ENCODE measurements around the gene AAK1.

Gene AAK1

DNA sequence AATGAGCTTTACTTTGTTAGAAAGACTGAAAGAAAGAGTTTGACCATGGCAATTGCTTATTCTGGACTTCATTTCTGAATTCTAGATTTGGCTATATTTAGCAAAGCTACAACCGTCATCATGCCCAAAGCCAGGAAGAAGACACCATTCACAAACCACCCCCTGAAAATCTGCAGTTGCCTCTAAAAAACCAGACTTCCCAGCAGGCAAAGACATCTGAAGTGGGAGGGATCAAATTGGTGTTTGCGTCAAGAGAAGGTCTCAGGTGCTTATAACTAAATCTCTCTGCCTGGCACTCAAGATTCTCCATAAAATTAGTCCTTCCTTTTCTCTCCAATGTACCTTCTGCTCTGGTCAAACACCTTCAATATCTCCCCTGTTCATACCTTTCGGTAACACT, 5.6 kb downstream of the AAK1 start:
- H3K4me3 ChIP-seq: no peak overlapping the region
- no peak for DNase-seq (ENCODE audit: low spot score)
- TF ChIP-seq, protein P1, sequence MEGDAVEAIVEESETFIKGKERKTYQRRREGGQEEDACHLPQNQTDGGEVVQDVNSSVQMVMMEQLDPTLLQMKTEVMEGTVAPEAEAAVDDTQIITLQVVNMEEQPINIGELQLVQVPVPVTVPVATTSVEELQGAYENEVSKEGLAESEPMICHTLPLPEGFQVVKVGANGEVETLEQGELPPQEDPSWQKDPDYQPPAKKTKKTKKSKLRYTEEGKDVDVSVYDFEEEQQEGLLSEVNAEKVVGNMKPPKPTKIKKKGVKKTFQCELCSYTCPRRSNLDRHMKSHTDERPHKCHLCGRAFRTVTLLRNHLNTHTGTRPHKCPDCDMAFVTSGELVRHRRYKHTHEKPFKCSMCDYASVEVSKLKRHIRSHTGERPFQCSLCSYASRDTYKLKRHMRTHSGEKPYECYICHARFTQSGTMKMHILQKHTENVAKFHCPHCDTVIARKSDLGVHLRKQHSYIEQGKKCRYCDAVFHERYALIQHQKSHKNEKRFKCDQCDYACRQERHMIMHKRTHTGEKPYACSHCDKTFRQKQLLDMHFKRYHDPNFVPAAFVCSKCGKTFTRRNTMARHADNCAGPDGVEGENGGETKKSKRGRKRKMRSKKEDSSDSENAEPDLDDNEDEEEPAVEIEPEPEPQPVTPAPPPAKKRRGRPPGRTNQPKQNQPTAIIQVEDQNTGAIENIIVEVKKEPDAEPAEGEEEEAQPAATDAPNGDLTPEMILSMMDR (IDR thresholded peaks at IDR 0.05): no peak
- no peak overlapping the region for H3K27ac ChIP-seq

DNA sequence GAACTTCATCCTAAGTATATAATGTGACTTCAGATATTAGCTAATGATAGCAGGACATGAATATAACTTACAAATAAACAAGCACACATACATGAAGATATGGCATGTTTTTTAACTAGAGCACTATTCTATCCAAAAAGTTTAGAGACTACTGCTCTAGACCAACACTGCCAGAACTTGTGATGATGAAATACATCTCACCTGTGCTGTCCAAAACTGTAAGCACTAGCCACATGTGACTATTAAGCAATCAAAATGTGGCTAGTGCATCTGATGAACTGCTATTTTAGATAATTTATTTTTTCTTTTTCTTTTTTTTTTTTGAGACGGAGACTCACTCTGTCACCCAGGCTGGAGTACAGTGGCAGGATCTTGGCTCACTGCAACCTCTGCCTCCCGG, 7.1 kb downstream of the AAK1 start:
- no peak for DNase-seq (ENCODE audit: low spot score)
- TF ChIP-seq, protein P1 (IDR thresholded peaks at IDR 0.05): no peak
- Histone ChIP-seq H3K4me3 (no peak overlapping the region), H3K27ac (no peak overlapping the region)

DNA sequence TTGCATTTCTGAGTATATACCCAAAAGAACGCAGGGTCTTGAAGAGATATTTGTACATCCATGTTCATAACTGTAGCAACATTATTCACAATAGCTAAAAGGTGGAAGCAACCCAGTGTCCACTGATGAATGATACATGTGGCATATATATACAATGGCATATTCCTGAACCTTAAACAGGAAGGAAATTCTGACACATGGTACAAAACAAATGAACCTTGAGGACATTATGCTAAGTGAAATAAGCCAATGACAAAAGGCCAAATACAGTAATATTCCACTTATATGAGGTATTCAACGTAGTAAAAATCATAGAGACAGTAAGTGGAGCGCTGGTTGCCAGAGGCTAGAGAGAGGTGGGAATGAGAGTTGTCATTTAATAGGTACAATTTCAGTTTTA, 8.1 kb downstream of the AAK1 start:
- Histone ChIP-seq H3K4me3 (no peak overlapping the region), H3K27ac (no peak overlapping the region)
- DNase-seq (ENCODE audit: low spot score): no peak
- TF ChIP-seq, protein P1 (IDR thresholded peaks at IDR 0.05): no peak

DNA sequence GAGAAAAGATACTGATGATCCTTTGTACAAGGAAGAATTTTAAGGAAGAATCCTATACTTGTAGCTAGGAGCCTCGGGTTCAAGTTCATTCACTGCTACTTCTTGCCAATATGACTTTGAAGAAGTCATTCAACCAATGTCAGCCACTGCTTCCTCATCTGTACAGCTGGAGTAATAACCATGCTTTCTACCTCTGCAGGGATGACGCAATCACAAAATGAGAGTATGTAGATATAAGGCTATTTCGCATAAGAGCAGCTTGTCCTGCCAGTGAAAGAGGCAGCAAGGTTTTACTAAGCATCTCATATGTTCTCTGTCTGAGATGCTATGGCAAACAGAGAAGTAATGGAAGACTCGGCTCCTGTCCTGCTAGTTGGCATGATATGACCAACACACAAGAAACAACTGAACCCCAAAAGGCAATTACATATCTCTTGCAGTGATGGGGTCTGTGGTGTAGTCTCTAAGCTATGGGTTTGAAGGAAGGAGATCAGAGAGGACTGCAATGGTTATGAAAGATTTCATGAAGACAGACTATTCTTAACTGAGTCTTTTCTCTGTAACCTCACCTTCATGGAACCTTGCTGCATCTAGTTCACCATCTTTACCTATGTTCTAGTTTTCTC, 9.2 kb downstream of the AAK1 start:
- DNase-seq (ENCODE audit: low spot score): no peak
- H3K27ac ChIP-seq: no peak overlapping the region
- TF ChIP-seq, protein P1 (IDR thresholded peaks at IDR 0.05): no peak
- no peak overlapping the region for H3K4me3 ChIP-seq

DNA sequence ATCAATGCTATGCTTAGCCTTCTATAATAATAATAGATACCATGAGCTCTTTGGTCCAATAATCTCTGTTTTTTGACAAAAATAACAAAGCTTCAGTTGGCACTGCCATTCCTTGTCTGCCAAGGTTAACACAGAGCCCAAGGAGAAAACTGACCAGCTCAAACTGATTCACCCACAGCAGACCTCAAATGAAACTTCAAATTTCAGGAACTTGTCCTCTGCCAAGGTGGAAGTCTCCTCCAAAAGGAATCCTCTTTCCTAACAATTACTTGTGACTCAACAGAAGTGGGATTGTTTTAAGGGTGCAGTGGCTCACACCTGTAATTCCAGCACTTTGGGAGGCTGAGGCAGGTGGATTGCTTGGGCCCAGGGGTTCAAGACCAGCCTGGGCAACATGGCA, 12.1 kb downstream of the AAK1 start:
- no peak overlapping the region for H3K4me3 ChIP-seq
- H3K27ac ChIP-seq: no peak overlapping the region
- DNase-seq (ENCODE audit: low spot score): no peak
- TF ChIP-seq, protein P1 (IDR thresholded peaks at IDR 0.05): no peak

DNA sequence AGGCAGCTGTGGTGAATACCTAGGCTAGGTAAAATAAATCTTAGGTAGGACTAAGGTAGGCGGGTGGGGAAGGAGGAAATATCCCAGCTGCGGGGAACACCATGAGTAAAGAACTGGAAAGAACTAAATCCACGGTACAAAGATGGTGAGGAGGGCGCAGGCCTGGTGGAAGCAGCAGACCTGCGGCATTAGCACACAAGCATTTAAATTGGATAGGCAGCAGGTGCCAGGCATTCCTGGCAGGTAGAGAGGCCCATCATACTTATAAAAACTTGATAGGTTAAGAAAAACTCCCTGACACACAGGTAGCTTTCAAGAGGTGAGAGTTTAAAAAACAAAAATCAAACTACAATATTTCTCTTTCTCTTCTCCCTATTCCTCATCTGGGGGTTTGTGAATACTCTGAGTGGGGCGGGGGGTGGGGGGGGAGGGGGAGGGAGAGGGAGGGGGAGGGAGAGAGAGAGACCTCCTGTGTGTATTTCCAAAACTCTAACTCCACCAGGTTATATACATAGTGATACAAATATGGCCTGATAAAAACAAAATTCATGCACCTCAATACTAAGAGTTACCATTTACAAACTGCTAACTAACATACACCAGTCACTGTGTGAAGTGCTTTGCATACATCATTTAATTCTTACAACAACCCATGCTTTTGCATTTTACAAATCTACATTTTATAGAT, 13.5 kb downstream of the AAK1 start:
- Histone ChIP-seq H3K27ac (no peak overlapping the region), H3K4me3 (no peak overlapping the region)
- no peak for DNase-seq (ENCODE audit: low spot score)
- TF ChIP-seq, protein P1 (IDR thresholded peaks at IDR 0.05): no peak
